Muscle of leg (tissue), 11 donors: ENCODE measurements around the gene CMIP. TPM values are rescaled to one million over a fixed set of nuclear protein-coding genes. Genes with fewer than 3 reads are reported as not detected.

ENCODE experiments used
- DNase-seq: peaks from one replicate; pipeline ENCODE4 v3.0.0; 2013
- H3K27ac ChIP-seq: one replicate; pipeline ENCODE4 v1.5.1; 2013; ENCODE audit warnings: mild to moderate bottlenecking, low read length, control low read depth
- H3K27me3 ChIP-seq: one replicate; pipeline ENCODE4 v1.6.1; 2013; ENCODE audit warnings: low read length; ENCODE audit not compliant: control insufficient read depth, insufficient read depth
- H3K36me3 ChIP-seq: one replicate; pipeline ENCODE4 v1.6.1; 2013; ENCODE audit warnings: low read length; ENCODE audit not compliant: control insufficient read depth, insufficient read depth
- H3K4me1 ChIP-seq: one replicate; pipeline ENCODE4 v1.6.1; 2013; ENCODE audit warnings: low read length; ENCODE audit not compliant: control insufficient read depth, insufficient read depth
- H3K4me3 ChIP-seq: one replicate; pipeline ENCODE4 v1.5.1; 2013; ENCODE audit warnings: low read length, control low read depth
- H3K9me3 ChIP-seq: replicated peaks from 2 replicates; pipeline ENCODE4 v1.6.1; 2013; ENCODE audit warnings: low read depth, low read length; ENCODE audit not compliant: control insufficient read depth
- WGBS: methylation state at CpG from one replicate; pipeline ENCODE4 v1.1.5; 2013; ENCODE audit warnings: missing lambda C conversion rate; ENCODE audit not compliant: insufficient coverage; 5-methylcytosine and 5-hydroxymethylcytosine counted together
- polyA plus RNA-seq, 8 donors: library from polyadenylated mRNA; unstranded; fragments of 120-200 nt; gene quantifications; one replicate each; pipeline versions ENCODE4 v1.2.1 to v1.2.3, GENCODE V29; 2013; ENCODE audit warnings: inconsistent platforms in 1 of 8, low replicate concordance in 1 of 8; ENCODE audit not compliant: insufficient read length in 8 of 8, insufficient read depth in 1 of 8
- total RNA-seq: library from RNA; stranded (reverse); fragments of 120-200 nt; gene quantifications from one replicate; pipeline ENCODE4 v1.2.4, GENCODE V29; 2013

Gene CMIP
- total and polyA plus RNA-seq, 9 donors = 5.5 to 24.3 (median 18.8) TPM

DNA sequence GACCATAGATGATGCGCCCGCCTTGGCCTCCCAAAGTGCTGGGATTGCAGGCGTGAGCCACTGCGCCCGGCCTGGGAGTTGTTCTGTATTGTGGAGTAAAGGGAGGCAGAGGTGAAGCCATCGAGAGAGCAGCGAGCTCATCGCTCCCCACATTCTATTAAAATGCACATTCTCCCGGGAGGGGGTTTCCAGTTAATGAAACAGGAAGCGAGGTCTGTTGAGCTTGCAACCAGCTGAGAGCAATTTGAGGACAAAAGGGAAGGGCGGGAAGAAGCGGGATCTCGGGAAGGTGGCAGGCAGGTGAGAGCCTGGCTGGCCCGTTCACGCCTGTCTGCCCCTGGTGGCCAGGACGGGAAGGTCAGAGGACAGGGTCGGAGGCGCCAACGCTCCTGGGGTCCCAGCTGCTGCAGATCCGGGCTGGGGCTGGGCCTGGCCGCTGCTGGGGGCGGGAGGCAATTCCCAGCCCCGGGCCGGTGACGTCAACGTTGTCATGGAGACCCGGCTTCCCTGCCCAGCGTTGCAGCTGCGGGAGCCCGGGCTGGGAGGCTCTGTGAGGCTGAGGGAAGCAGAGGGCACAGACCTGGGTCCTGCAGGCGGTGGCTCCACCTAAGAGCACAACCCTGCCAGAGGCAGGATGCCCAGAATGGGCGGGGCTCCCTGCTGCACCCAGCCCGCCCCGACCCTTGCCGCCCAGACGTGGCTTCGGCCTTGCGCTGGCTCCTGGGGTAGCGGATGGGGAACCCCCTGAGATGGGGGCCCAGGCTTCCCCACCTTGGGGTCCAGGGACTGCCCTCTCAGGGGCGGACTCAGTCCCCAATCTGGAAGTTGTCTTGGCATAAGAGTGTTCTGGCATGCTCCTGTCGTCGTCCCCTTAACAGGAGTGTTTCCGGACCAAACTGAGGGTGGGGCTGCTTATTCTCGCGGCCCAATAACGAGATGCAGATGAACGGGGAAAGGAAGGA, 285.8 kb downstream of the CMIP start:
- under 1% methylated on average over 30 of the region's 47 CpGs for WGBS
- peaks cover under 1% of the 10 kb centered on the region for H3K9me3 ChIP-seq
- H3K27me3 ChIP-seq = no peaks in the 10 kb centered on the region
- H3K4me3 ChIP-seq = peak overlapping the region; percentile 41
- H3K36me3 ChIP-seq = no peaks in the 10 kb centered on the region
- peak overlapping the region; percentile 86 for H3K27ac ChIP-seq
- DNase-seq = peak; percentile 93
- H3K4me1 ChIP-seq = peaks cover 14% of the 10 kb centered on the region

DNA sequence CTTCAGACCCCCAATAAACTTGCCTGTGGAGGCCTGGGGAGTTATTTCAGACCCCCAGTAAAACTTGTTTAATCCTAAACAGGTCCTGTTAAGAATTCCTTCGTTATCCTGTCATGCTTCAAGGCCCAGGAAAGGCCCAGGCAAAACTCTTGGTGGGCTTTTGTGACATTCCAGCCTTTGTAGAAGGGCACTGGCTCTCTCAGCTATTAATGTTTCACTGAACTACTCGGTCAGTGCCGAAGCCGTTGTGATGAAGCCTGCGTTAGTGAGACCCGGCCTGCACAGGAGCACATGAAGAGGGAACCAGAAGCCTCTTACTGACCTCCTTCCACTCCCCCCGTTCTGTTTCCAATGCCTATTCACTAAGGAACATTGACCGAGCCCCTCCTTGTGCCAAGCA, 287.0 kb downstream of the CMIP start:
- no peak overlapping the region for H3K27ac ChIP-seq
- WGBS = 33% methylated on average over 1 of the region's 8 CpGs
- peaks cover 14% of the 10 kb centered on the region for H3K4me1 ChIP-seq
- H3K36me3 ChIP-seq = no peaks in the 10 kb centered on the region
- no peaks in the 10 kb centered on the region for H3K27me3 ChIP-seq
- H3K9me3 ChIP-seq = peaks cover 2% of the 10 kb centered on the region
- H3K4me3 ChIP-seq = no peak overlapping the region
- no peak for DNase-seq

DNA sequence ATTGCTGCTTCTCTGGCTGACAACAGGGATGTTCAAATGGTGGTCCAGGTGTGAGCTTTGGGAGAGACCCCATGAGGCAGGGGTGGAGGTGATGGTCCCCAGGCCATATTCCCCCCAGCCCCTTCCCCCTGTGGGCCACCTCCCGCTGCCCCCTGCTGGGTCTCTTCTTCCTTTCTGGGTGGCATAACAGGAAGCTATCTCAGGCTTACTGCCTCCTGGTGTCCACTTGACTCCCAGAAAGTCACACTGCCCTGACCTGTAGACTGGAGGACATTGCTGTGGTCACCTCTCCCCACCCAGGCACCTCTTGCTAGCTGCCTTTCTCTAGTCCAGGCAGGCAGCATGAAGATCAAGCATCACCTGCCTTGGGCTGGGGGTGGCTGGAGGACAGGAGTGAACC, 288.1 kb downstream of the CMIP start:
- no peak for DNase-seq
- Histone ChIP-seq H3K36me3 (no peaks in the 10 kb centered on the region), H3K9me3 (peaks cover 2% of the 10 kb centered on the region), H3K27me3 (no peaks in the 10 kb centered on the region), H3K4me1 (peaks cover 14% of the 10 kb centered on the region), H3K27ac (no peak overlapping the region), H3K4me3 (no peak overlapping the region)
- WGBS = 100% methylated on average over 1 of the region's 1 CpG

DNA sequence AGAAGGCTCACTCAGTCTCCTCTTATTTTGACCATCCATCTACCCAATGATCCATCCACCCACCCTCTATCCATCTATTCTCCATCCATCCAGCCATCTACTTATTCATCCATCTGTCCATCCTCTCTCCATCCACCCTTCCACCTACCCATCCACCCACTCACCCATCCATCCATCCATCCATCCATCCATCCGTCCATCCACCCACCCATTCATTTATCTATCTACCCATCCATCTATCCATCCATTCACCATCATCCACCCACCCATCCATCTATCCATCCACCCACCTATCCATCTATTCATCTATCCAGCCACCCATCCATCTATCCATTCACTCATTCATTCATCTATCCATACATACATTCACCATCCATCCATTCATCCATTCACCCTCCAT, 288.7 kb downstream of the CMIP start:
- Histone ChIP-seq H3K27me3 (no peaks in the 10 kb centered on the region), H3K4me1 (peaks cover 19% of the 10 kb centered on the region), H3K9me3 (peaks cover 2% of the 10 kb centered on the region), H3K27ac (no peak overlapping the region), H3K4me3 (no peak overlapping the region), H3K36me3 (no peaks in the 10 kb centered on the region)
- 80% methylated on average over 1 of the region's 1 CpG for WGBS
- DNase-seq = no peak

DNA sequence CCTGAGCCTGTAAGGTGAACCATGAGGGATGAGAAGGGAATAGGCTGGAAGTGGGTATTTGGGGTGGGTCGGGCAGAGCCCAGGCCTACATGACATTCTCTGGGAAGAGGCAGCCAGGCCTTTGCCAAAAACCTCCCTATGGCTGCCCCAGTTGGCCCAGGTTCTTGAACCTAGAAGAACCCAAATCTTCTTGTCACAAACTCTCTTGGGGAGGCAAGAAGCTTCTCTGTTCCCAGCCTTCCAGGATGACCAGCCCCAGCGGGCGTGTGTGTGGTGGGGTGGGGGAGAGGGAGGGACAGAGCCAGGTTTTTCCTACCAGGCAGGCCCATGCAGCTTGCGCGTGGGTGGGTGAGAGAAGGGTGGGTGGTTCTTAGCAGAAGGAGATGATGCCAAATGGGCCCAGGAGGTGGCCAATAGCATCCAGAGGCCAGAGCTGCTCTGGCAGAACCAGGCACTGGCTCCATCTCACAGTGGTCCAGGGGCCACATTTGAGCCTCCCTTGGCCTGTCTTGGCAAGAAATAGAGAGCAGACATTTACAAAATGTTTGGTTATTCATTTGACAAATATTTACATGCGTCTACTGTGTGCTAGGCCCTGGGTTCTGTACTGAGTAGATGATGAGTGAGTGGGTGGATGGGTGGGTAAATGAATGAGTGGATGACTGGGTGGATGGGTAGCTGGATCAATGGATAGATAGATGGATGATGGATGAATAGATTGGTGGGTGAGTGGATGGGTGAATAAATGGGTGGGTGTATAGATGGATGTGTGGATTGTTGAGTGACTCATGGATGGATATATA, 290.2 kb downstream of the CMIP start:
- no peak for DNase-seq
- H3K27me3 ChIP-seq = no peaks in the 10 kb centered on the region
- peaks cover 20% of the 10 kb centered on the region for H3K4me1 ChIP-seq
- H3K4me3 ChIP-seq = no peak overlapping the region
- no peaks in the 10 kb centered on the region for H3K36me3 ChIP-seq
- 93% methylated on average over 3 of the region's 6 CpGs for WGBS
- H3K27ac ChIP-seq = no peak overlapping the region
- H3K9me3 ChIP-seq = peaks cover 2% of the 10 kb centered on the region

DNA sequence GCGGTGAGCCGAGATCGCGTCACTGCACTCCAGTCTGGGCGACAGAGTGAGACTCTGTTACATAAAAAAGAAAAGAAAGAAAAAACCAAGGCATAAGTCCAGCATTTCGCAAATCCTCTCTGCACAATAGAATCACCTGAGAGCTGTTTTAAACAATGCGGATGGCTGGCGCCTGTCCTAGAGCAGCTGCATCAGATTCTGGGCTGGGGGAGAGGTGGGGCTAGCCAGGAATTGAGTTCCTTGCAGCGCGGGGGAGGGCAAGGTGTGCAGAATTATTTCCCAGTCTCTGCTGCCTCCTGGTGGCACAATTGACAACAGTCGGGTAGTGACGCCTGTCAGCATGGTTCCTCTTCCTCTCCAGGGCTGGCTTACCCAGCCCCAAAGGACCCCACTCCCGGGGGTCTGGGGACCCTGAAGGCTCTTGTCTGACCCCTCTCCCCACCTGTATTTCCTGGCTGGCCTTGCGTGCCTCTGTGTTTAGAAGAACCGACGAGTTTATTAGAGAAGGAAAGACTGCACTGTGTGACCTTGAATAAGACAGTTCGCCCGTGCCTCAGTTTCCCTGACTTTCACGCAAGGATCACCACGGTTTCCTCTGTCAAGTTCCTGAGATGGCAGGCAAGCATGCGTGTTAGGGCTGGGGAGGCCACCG, 293.4 kb downstream of the CMIP start:
- H3K4me3 ChIP-seq = peak overlapping the region; percentile 11
- H3K9me3 ChIP-seq = peaks cover 2% of the 10 kb centered on the region
- H3K27ac ChIP-seq = no peak overlapping the region
- peaks cover 6% of the 10 kb centered on the region for H3K4me1 ChIP-seq
- no peaks in the 10 kb centered on the region for H3K36me3 ChIP-seq
- no peaks in the 10 kb centered on the region for H3K27me3 ChIP-seq
- 21% methylated on average over 18 of the region's 22 CpGs for WGBS
- DNase-seq = peak; percentile 85

DNA sequence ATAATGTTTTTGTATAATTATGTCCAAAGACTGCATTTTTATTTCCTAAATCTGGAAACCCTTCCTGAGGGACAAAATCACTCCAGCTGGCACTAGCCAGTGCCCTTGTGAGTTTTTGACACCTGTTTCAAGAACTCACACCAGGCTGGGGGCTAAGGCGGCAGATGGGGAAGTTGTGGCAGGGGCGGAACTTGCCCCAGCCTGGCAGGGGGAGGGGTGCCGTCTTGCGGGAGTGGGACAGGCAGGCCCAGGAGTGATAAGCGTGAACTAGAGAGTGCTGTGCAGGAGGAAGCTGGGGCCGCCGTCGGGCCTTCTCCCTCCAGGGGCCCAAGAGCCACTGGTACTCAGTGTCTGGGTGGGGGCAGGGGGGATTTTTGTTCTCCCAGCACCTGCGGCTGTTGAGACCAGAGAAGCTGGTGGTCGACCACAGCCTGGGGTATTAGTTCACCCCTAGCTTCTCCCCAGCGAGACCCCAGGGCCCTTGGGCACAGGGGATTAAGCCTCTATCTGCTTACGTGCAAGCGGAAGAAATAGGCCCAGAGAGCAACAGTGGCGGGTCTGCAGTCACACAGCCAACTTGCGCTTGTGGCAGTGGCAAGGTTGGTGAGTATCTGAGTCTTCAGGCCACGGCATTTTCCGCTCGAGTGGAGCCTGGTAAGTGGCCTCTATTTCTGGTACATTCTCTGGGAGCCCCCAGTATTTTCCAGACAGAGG, 294.3 kb downstream of the CMIP start:
- peak; percentile 47 for DNase-seq
- Histone ChIP-seq H3K27ac (no peak overlapping the region), H3K36me3 (no peaks in the 10 kb centered on the region), H3K9me3 (peaks cover 2% of the 10 kb centered on the region), H3K27me3 (no peaks in the 10 kb centered on the region), H3K4me1 (peaks cover 6% of the 10 kb centered on the region), H3K4me3 (no peak overlapping the region)
- 54% methylated on average over 12 of the region's 18 CpGs for WGBS

DNA sequence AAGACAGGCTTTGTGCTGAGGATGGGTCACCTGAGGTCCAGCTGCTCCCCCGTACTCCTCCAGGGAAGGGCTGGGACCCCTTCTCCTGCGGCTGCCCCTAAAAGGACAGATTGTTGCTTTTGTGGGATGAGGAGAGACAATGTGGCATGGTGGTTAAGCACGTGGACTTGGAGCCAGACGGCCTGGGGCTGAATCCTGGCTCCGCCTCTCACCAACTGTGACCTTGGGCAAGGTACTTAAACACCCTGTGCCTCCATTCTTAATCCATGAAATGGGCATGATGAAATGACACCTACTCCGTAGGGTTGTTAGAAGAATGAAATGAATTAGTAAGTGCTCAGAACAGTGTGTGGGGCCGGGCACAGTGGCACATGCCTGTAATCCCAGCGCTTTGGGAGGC, 294.9 kb downstream of the CMIP start:
- no peak for DNase-seq
- no peak overlapping the region for H3K4me3 ChIP-seq
- no peaks in the 10 kb centered on the region for H3K36me3 ChIP-seq
- peaks cover 6% of the 10 kb centered on the region for H3K4me1 ChIP-seq
- H3K27ac ChIP-seq = no peak overlapping the region
- H3K27me3 ChIP-seq = no peaks in the 10 kb centered on the region
- H3K9me3 ChIP-seq = peaks cover 2% of the 10 kb centered on the region
- 90% methylated on average over 3 of the region's 8 CpGs for WGBS

DNA sequence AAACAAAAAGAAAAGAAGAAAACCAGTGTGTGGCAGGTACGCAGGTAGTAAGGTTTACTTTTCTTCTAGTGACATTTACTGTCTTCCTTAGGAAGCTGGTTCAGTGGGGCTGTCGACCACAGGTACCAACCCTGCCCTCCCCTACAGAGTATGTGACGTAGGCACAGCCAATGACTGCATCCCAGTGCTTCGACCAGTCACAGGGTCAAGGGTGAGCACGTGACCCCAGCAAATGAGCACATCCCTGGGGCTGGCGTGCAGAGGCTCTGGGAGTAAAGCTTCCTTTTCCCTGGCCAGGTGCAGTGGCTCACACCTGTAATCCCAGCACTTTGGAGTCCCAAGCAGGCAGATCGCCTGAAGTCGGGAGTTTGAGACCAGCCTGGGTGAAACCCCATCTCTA, 295.6 kb downstream of the CMIP start:
- H3K4me3 ChIP-seq = no peak overlapping the region
- H3K36me3 ChIP-seq = no peaks in the 10 kb centered on the region
- WGBS = 40% methylated on average over 3 of the region's 8 CpGs
- H3K27ac ChIP-seq = no peak overlapping the region
- peaks cover 2% of the 10 kb centered on the region for H3K9me3 ChIP-seq
- H3K4me1 ChIP-seq = peaks cover 6% of the 10 kb centered on the region
- no peak for DNase-seq
- H3K27me3 ChIP-seq = no peaks in the 10 kb centered on the region
